ENCODE results near the gene CSKMT.
A peak's percentile ranks its signal among the peaks of the same experiment; 100 is the strongest.
"Not testable (repeated sequence)": the region's sequence is repeated elsewhere in the genome, so short reads cannot be mapped to it uniquely, and the experiment has no call there.

Gene CSKMT, protein sequence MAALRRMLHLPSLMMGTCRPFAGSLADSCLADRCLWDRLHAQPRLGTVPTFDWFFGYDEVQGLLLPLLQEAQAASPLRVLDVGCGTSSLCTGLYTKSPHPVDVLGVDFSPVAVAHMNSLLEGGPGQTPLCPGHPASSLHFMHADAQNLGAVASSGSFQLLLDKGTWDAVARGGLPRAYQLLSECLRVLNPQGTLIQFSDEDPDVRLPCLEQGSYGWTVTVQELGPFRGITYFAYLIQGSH

GRCh38 chr11:62665075-62665598 lies at the start of gene CSKMT, which contains the start of gene C11orf98:
CSKMT (plus strand) TSS chr11:62665312; CDS start chr11:62665880, 568 bp downstream.
C11orf98 (minus strand) TSS chr11:62665210; CDS start chr11:62665169, 41 bp downstream.
- peak; percentile 98 for DNase-seq

DNA sequence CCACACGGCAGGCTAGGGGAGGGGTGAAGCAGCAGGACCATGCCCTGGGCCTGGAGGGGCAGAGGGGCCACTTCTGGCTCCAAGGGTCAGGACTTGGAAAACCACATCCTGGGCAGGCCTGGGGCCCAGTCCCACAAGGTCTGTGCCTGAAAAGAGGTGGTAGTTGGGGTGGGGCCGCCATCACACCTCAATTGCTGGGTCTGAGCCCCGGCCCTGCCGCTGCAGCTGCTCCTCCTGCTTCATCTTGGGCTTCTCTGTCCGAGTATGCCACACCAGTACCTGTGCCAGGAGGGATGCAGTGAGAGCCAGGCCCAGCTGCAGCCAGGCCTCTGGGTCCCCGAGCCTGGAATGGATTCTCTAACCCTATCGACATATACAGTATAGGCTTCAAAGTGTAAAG lies 49.6 kb upstream of the CSKMT start:
- no peak for DNase-seq

- DNase-seq = not testable (repeated sequence)
Observed at GRCh38 chr11:62616957-62617356, 48.2 kb upstream of the CSKMT start.

DNA sequence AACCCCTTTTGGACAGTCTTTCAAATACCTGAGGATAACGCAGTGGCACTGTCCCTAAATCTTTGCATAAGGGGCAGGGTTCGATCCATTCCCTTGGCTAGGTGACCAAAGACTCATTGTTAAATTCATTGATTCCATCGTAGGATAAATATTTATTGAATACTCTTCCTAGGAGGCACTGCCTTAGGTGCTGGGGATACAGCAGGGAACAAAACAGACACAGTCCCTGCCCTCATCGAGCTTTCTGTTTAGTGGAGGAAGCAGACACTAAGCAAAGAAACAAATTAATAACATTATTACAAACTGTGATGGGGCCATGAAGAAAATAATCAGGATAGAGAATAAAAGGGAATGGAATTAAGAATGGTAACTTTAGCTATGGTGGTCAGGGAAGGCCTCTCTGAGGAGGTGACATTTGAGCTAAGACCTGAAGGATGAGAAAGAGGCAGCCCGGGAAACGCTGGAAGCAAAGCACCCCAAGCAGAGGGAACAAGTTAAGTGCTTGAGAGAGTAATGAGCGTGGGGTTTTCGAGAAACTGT lies 44.0 kb upstream of the CSKMT start:
- no peak for DNase-seq

DNA sequence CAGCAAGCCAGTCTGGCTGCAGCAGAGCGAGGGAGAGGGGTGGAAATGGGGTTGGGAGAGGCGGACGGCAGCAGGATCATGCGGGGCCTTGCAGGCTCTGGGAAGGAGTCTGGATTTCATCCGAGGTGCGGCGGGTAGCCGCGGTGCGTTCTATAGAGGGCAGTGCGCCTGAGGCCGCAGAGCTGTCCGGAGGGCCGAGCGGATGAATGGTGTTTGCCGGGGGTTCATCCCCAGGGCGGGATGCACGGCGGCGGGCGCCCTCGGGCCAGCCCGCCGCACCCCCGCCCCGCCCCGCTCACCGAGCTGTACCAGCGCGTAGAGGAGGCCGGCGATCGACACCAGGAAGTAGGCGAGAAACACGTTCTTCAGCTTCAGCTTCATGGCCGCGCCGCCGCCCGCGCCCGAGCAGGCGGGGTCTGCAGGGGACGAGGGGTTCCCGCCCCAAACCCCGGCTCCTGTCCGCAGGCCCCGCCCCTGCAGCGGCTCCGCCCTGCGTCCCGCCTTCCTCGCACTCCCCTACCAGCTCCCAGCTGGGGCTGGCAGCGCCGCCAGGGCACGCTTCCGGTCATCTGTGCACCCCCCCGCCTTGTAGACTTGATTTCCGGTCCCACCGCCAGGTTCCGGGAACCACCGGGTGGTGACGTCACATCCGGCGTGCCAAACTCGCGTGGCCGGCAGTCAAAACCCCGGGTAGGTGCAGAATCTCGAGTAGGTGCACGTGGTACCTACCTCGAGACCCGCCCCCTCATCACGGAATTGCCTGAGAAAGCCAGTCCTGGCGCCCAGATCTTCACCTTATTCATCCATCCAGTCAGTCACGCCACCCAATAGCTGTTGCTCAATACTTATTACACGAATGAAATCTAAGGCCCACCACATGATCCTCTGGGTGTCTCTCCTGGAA lies 43.3 kb upstream of the CSKMT start, which contains the start of gene B3GAT3:
Gene B3GAT3 (minus strand): TSS at position 420 of the 904 bp plus-strand sequence. CDS start 39 bp downstream, at position 381.
- peak; percentile 99 for DNase-seq

DNA sequence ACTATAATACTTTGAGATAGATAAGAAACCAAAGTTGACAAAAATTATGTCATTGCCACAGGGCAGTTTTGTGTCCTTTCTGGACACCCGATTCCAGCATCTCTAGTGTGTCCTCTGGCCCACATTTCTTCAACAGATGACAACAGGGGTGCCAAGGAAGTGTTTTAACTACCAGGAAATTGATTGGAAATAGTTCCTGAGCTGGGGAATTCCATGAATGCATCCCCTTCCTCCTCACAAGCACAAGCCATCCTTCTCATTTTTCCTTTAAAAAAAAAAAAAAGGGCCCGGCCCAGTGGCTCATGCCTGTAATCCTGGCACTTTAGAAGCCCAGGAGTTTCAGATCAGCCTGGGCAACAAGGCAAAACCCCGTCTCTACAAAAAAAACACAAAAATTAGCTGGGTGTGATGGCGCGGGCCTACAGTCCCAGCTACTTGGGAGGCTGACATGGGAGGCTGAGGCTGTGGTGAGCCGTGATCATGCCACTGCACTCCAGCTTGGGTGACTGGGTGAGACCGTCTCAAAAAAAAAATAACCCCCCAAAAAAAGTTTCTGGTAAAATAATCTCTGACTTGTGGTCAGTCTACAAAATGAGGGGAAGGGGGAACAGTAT lies 42.5 kb upstream of the CSKMT start:
- DNase-seq = no peak

DNA sequence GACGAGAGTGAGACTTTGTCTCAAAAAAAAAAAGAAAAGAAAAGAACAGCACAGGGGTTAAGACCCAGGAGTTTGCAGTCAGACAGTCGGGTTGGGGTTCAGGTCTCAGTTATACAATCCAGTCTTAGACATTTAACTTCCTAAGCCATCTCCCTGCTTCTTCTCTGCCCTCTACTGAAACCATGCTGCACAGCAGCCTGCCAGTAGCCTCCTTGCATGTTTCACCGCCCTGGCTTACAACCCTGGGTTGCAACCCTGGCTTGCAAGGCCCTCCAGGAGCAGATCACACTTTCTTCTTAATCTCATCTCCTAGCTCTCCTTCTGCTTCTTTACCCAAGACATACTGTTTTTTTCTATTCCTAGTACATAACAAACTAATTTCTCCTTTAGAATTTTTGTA lies 37.4 kb upstream of the CSKMT start:
- DNase-seq = no peak

- DNase-seq = no peak
Observed at GRCh38 chr11:62632492-62632891, 32.6 kb upstream of the CSKMT start.

GRCh38 chr11:62644220-62644619 lies 20.9 kb upstream of the CSKMT start:
- no peak for DNase-seq

- peak; percentile 22 for DNase-seq
Observed at GRCh38 chr11:62645671-62645945, 19.5 kb upstream of the CSKMT start.

GRCh38 chr11:62645946-62646824 lies 18.9 kb upstream of the CSKMT start, which contains the start of gene GANAB:
GANAB (minus strand) TSS chr11:62646613; CDS start chr11:62646599, 14 bp downstream.
- peak; percentile 99 for DNase-seq

- DNase-seq = no peak
Observed at GRCh38 chr11:62646825-62647608, 18.1 kb upstream of the CSKMT start.

GRCh38 chr11:62647609-62648005 lies 17.5 kb upstream of the CSKMT start:
- no peak for DNase-seq

DNA sequence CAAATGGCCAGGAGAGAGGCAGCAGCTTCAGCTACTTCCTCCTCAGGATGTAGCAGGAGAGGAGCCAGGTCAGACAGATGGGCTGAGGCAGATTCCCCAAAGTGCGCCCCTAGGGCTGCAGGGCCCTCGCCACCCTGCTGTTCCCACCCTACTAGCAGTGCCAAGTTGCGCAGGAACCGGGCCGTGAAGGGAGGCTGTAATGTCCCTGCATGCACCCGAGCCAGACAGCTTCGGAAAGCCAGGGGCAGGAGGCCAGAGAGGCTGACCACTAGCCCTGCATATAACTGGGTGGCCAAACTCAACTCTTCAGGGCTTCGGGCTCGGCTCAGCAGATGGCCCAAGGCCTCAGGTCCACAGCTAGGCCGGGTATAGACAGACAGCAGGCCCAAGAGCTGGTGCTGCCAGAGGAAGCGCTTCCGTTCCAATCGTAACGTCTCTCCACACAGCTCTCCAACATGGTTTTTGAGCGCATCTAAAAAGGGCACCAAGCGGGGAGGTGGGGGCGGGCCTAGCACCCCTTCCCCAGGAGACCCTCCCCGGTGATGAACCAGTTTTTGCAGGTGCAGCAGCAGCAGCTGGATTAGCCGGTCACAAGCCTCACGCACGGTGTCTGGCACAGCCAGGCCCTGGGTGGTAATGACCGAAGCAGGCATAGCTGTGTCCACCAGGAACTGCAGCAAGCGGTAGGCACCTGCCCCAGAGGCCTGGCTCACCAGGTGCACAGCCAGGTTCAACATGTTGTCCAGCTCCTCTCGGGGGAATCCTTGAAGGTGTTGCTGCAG lies 16.7 kb upstream of the CSKMT start:
- no peak for DNase-seq

DNA sequence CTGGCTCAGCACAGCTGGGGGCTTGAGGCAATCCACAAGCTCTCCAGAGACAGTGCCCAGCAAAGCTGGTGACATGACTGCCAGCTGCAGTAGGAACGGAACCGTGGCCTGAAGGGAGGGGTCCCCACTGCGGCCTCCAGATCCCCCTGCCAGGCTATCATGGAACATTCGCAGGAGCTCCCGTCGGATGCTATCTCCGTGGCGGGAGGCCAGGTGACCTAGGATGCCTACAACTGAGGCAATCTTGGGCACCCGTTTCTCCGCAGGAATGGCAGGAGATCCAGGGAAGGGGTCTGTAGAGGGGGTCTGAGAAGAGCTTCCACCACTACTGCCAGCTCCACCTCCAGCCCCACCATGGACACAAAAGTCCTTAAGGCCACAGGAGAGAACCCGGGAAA lies 16.1 kb upstream of the CSKMT start:
- no peak for DNase-seq

GRCh38 chr11:62649486-62649885 lies 15.6 kb upstream of the CSKMT start:
- DNase-seq = no peak

DNA sequence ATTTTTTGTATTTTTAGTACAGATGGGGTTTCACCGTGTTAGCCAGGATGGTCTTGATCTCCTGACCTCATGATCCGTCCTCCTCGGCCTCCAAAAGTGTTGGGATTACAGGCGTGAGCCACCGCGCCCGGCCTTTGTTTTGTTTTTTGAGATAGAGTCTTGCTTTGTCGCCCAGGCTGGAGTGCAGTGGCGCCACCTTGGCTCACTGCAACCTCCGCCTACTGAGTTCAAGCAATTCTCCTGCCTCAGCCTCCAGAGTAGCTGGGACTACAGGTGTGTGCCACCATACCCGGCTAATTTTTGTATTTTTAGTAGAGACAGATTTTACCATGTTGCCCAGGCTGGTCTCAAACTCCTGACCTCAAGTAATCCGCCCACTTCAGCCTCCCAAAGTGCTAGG lies 14.8 kb upstream of the CSKMT start:
- not testable (repeated sequence) for DNase-seq

- peak; percentile 49 for DNase-seq
Observed at GRCh38 chr11:62652161-62653006, 12.7 kb upstream of the CSKMT start.

GRCh38 chr11:62654297-62654696 lies 10.8 kb upstream of the CSKMT start:
- no peak for DNase-seq

All from activated CD4-positive, alpha-beta T cell treated with anti-CD3 and anti-CD28 coated beads, Interleukin-10, Interleukin-2, amounts not matched to agents 100 ng/mL and 50 ng/mL, durations not matched to agents 16 hours and 8 hours (primary cell).